GM19035 (cell line): ENCODE data around the gene OR56B4.
"Not testable (repeated sequence)": the region's sequence is repeated elsewhere in the genome, so short reads cannot be mapped to it uniquely, and the experiment has no call there.

Experiments
- ATAC-seq: cut with Tn5 transposase; IDR thresholded peaks from one replicate; pipeline ENCODE4 v1.9.1; 2021; ENCODE audit not compliant: unreplicated experiment

The OR56B4 gene

GRCh38 chr11:6143737-6144136 is 36.3 kb downstream of the OR56B4 start:
- ATAC-seq: not testable (repeated sequence)

- no peak for ATAC-seq
Observed at GRCh38 chr11:6151117-6151516, 43.6 kb downstream of the OR56B4 start.

GRCh38 chr11:6152126-6152525 is 44.6 kb downstream of the OR56B4 start:
- ATAC-seq: no peak

- no peak for ATAC-seq
Observed at GRCh38 chr11:6156628-6157359, 49.3 kb downstream of the OR56B4 start.
